HCT116 (cell line): ENCODE data around the gene ZNF248. TPM values are rescaled to one million over a fixed set of nuclear protein-coding genes. Genes with fewer than 3 reads are reported as not detected.

ENCODE experiments used
- ATAC-seq: fragments of 200-7000 bp; cut with Tn5 transposase; 2 replicates; pipeline ENCODE4 v1.9.1; 2020; ENCODE audit warnings: mild to moderate bottlenecking, moderate library complexity
- BruUV-seq: library from RNA; stranded (reverse); fragments of 400-500 nt; replicated peaks from 2 replicates; lab custom pipeline; 2021; lab: Mats Ljungman, UMichigan
- CTCF ChIA-PET: fragments of 300-600 bp; sonication (Branson Sonifier 250); formaldehyde crosslinking; loops from one replicate; lab custom pipeline; 2021; ENCODE audit warnings: antibody characterized with exemption; lab: Charles Lee
- POLR2A ChIA-PET: fragments of 300-600, 350-600 bp; sonication (Branson Sonifier 250); formaldehyde crosslinking; loops from one replicate; lab custom pipeline; 2021; ENCODE audit warnings: antibody characterized with exemption; lab: Charles Lee
- RAD21 ChIA-PET, 2 experiments: fragments of 300-600 bp; sonication (Branson Sonifier 250); formaldehyde crosslinking; loops; one replicate each; lab custom pipeline; 2023; ENCODE audit warnings: low total read pairs in 2 of 2; ENCODE audit not compliant: uncharacterized antibody in 2 of 2, unreplicated experiment in 2 of 2, low non-redundant PET in 1 of 2; lab: Charles Lee
- DNase-seq: peaks from one replicate; pipeline ENCODE4 v3.0.0-alpha.2; 2010; ENCODE audit warnings: low read depth, low spot score
- H2AFZ ChIP-seq: fragments of 200-600 bp; shearing (Covaris generic), sonication (generic); 2 replicates; pipeline ENCODE4 v1.6.1; 2017; ENCODE audit warnings: low read depth, mixed run types, mixed read lengths, antibody characterized with exemption, low read length; ENCODE audit not compliant: poor library complexity, severe bottlenecking
- H3K27ac ChIP-seq: 2 replicates; pipeline ENCODE4 v1.5.1; 2012; ENCODE audit warnings: low read depth, low read length
- H3K27me3 ChIP-seq: fragments of 200-600 bp; sonication (generic); 2 replicates; pipeline ENCODE4 v1.6.1; 2016; ENCODE audit warnings: mixed run types, low read length, mixed read lengths; ENCODE audit not compliant: insufficient read depth
- H3K36me3 ChIP-seq, 2 experiments: fragments of 200-500 bp in 1 of 2; fragments of 200-600 bp in 1 of 2; sonication (Bioruptor generic) in 1 of 2; sonication (generic) in 1 of 2; 2 replicates each; pipeline versions ENCODE4 v1.5.1 to v1.6.1; 2014 to 2016; ENCODE audit warnings: low read length in 2 of 2, inconsistent platforms in 1 of 2, mixed read lengths in 1 of 2, mixed run types in 1 of 2; ENCODE audit not compliant: insufficient read depth in 2 of 2, control insufficient read depth in 1 of 2
- H3K4me1 ChIP-seq, 2 experiments: fragments of 200-600 bp in 1 of 2; sonication (generic) in 1 of 2; 2 replicates each; pipeline versions ENCODE4 v1.5.1 to v1.6.1; 2012 to 2017; ENCODE audit warnings: low read length in 2 of 2, inconsistent platforms in 1 of 2, mild to moderate bottlenecking in 1 of 2, mixed read lengths in 1 of 2, mixed run types in 1 of 2, moderate library complexity in 1 of 2; ENCODE audit not compliant: insufficient read depth in 2 of 2, control insufficient read depth in 1 of 2
- H3K4me2 ChIP-seq: fragments of 200-600 bp; sonication (generic); 2 replicates; pipeline ENCODE4 v1.6.1; 2017; ENCODE audit warnings: mixed run types, low read length, mixed read lengths
- H3K4me3 ChIP-seq, 2 experiments: fragments of 200-600 bp in 1 of 2; sonication (generic) in 1 of 2; replicated peaks in 1 of 2; 2 replicates each; pipeline ENCODE4 v1.5.1; 2011 to 2016; ENCODE audit warnings: low read length in 2 of 2, control low read depth in 1 of 2, low read depth in 1 of 2, mild to moderate bottlenecking in 1 of 2, mixed read lengths in 1 of 2, mixed run types in 1 of 2
- H3K79me2 ChIP-seq: fragments of 200-600 bp; sonication (generic); 2 replicates; pipeline ENCODE4 v1.6.1; 2017; ENCODE audit warnings: mild to moderate bottlenecking, mixed run types, low read length, moderate library complexity, mixed read lengths; ENCODE audit not compliant: insufficient read depth
- H3K9ac ChIP-seq: fragments of 200-600 bp; sonication (generic); 2 replicates; pipeline ENCODE4 v1.6.1; 2016; ENCODE audit warnings: low read length, mixed read lengths
- H3K9me2 ChIP-seq: fragments of 200-600 bp; sonication (generic), shearing (Covaris generic); 2 replicates; pipeline ENCODE4 v1.6.1; 2017; ENCODE audit warnings: mixed run types, mild to moderate bottlenecking, moderate library complexity; ENCODE audit not compliant: insufficient read depth
- H3K9me3 ChIP-seq, 2 experiments: fragments of 200-500 bp in 1 of 2; fragments of 200-600 bp in 1 of 2; sonication (Bioruptor generic) in 1 of 2; sonication (generic) in 1 of 2; 2 replicates each; pipeline ENCODE4 v1.6.1; 2014 to 2017; ENCODE audit warnings: low read length in 2 of 2, mixed read lengths in 2 of 2, inconsistent platforms in 1 of 2, low read depth in 1 of 2, mild to moderate bottlenecking in 1 of 2, mixed run types in 1 of 2, moderate library complexity in 1 of 2; ENCODE audit not compliant: control insufficient read depth in 1 of 2, insufficient read depth in 1 of 2
- H4K20me1 ChIP-seq: fragments of 200-600 bp; sonication (generic), shearing (Covaris generic); 2 replicates; pipeline ENCODE4 v1.6.1; 2017; ENCODE audit warnings: mixed run types, mild to moderate bottlenecking, moderate library complexity; ENCODE audit not compliant: insufficient read depth
- ATF3 ChIP-seq: IDR thresholded peaks from 2 replicates; pipeline ENCODE4 v1.6.1; 2012
- CBX3 ChIP-seq: IDR thresholded peaks from 2 replicates; pipeline ENCODE4 v1.6.1; 2012; ENCODE audit warnings: low read depth
- CEBPB ChIP-seq: IDR thresholded peaks from 2 replicates; pipeline ENCODE4 v1.6.1; 2012; ENCODE audit warnings: low read depth
- CTCF ChIP-seq, 3 experiments: fragments of 200-600 bp in 1 of 3; sonication (generic) in 1 of 3; IDR thresholded peaks in 2 of 3; conservative IDR thresholded peaks in 1 of 3; 2 replicates each; pipeline ENCODE4 v1.5.1; 2012 to 2017; ENCODE audit warnings: low read depth in 2 of 3, low read length in 2 of 3, antibody characterized with exemption in 1 of 3, borderline replicate concordance in 1 of 3, control low read depth in 1 of 3, mild to moderate bottlenecking in 1 of 3, mixed read lengths in 1 of 3, mixed run types in 1 of 3, moderate library complexity in 1 of 3; ENCODE audit not compliant: insufficient read depth in 1 of 3
- EGR1 ChIP-seq: IDR thresholded peaks from 2 replicates; pipeline ENCODE4 v1.6.1; 2012; ENCODE audit warnings: low read depth
- ELF1 ChIP-seq: IDR thresholded peaks from 2 replicates; pipeline ENCODE4 v1.6.1; 2012; ENCODE audit warnings: low read depth, borderline replicate concordance
- EZH2 ChIP-seq: fragments of 200-600 bp; sonication (generic); IDR thresholded peaks from 2 replicates; pipeline ENCODE4 v1.6.1; 2017; ENCODE audit warnings: antibody characterized with exemption, mixed run types
- EZH2phosphoT487 ChIP-seq: fragments of 200-600 bp; IDR thresholded peaks from 2 replicates; pipeline ENCODE4 v1.6.1; 2018; ENCODE audit warnings: antibody characterized with exemption, borderline replicate concordance
- FOSL1 ChIP-seq: IDR thresholded peaks from 2 replicates; pipeline ENCODE4 v1.6.1; 2012; ENCODE audit warnings: low read depth
- POLR2A ChIP-seq: IDR thresholded peaks from 2 replicates; pipeline ENCODE4 v1.7.0; 2011; ENCODE audit warnings: borderline replicate concordance; ENCODE audit not compliant: insufficient read depth, insufficient read length; ENCODE audit errors: extremely low read depth
- POLR2AphosphoS5 ChIP-seq: IDR thresholded peaks from 2 replicates; pipeline ENCODE4 v1.6.1; 2011; ENCODE audit warnings: mild to moderate bottlenecking, low read depth, low read length, moderate library complexity
- SIN3A ChIP-seq: IDR thresholded peaks from 2 replicates; pipeline ENCODE4 v1.6.1; 2012; ENCODE audit warnings: low read depth
- SP1 ChIP-seq: IDR thresholded peaks from 2 replicates; pipeline ENCODE4 v1.6.1; 2012; ENCODE audit warnings: low read depth
- SRF ChIP-seq: IDR thresholded peaks from 2 replicates; pipeline ENCODE4 v1.6.1; 2012; ENCODE audit warnings: low read depth
- TCF7L2 ChIP-seq: IDR thresholded peaks from 2 replicates; pipeline ENCODE4 v1.7.0; 2011; ENCODE audit warnings: borderline replicate concordance, inconsistent platforms; ENCODE audit not compliant: insufficient read depth, insufficient read length; ENCODE audit errors: extremely low read depth
- YY1 ChIP-seq: IDR thresholded peaks from 2 replicates; pipeline ENCODE4 v1.6.1; 2011; ENCODE audit warnings: low read length, low read depth, moderate library complexity, mild to moderate bottlenecking; ENCODE audit not compliant: insufficient replicate concordance; ENCODE audit errors: extremely low read depth
- intact Hi-C: fragments of 100-400 bp; cut with micrococcal nuclease; formaldehyde crosslinking; loops from 2 replicates; pipeline ENCODE4 v1.10.0; 2022
- total RNA-seq: library from RNA; stranded (reverse); gene quantifications from one replicate; pipeline ENCODE4 v1.2.1, GENCODE V29; 2021; ENCODE audit not compliant: unreplicated experiment
- TF ChIP-seq, protein P1 (sequence below): IDR thresholded peaks from 2 replicates; pipeline ENCODE4 v1.6.1; 2011; ENCODE audit warnings: mild to moderate bottlenecking, low read length, moderate library complexity; ENCODE audit not compliant: insufficient replicate concordance; ENCODE audit errors: extremely low read depth

The ZNF248 gene
- total RNA-seq, 1 experiment from 2014 or later = 6.2 TPM

- peaks cover 3 to 17% of the 10 kb centered on the region in 2 experiments; a peak in 2 of 4 replicates for H3K4me1 ChIP-seq
- no peak for TF ChIP-seq YY1
- peak overlapping the region; percentile 33 for H2AFZ ChIP-seq
- H4K20me1 ChIP-seq = no peaks in the 10 kb centered on the region
- H3K9ac ChIP-seq = peak overlapping the region; percentile 81
- ChIA-PET RAD21 (no interaction called here), CTCF (no interaction called here), POLR2A (no interaction called here)
- H3K4me3 ChIP-seq = peak overlapping the region; percentile 85 to 91
- H3K36me3 ChIP-seq = no peaks in the 10 kb centered on the region
- H3K27ac ChIP-seq = peak overlapping the region; percentile 98
- H3K9me2 ChIP-seq = no peaks in the 10 kb centered on the region
- H3K9me3 ChIP-seq = no peaks in the 10 kb centered on the region
- BruUV-seq = no TSS peak
- peak; percentile 3 for ATAC-seq
- peak overlapping the region; percentile 93 for H3K4me2 ChIP-seq
- H3K27me3 ChIP-seq = no peaks in the 10 kb centered on the region
- H3K79me2 ChIP-seq = no peaks in the 10 kb centered on the region; the same call in 1 of the 2 replicates
- no peak for DNase-seq
- intact Hi-C loops = loop anchor here (10.0 kb wide), 1 partner anchor 158 kb away; the partner anchor contains the start of gene ZNF33A
Observed at GRCh38 chr10:37856881-37857286, 526 bp downstream of the ZNF248 start.

DNA sequence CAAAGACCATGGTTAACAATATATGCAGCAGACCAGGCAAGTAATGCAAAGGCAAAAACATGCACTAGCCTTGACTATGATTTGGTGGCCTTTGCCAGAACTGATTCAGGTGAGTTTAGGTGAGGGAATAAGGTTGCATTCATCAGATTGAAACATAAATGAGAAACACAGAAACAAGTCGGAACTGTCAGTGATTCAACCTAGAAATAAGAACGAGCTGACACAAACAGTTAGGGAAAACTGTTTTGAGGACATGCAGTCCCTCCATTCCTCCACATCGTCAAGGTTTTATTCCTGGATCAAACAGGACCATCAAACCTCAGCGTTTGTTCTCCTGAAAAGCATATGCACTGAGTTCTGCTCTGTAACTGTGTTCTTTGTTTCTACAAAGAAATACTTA is 1.8 kb downstream of the ZNF248 start:
- TF ChIP-seq CTCF (IDR thresholded peaks at IDR 0.05 in 2 of 3, conservative IDR thresholded peaks at IDR 0.05 in 1 of 3; ENCODE audit: borderline replicate concordance in 1 of 3, insufficient read depth in 1 of 3, low read depth in 2 of 3, low read length in 2 of 3) = no peak
- no peak for TF ChIP-seq EZH2
- no peak for TF ChIP-seq CBX3
- no peak for TF ChIP-seq TCF7L2
- no peak for TF ChIP-seq SRF
- TF ChIP-seq CEBPB = no peak
- TF ChIP-seq SP1 = no peak
- TF ChIP-seq, protein P1, sequence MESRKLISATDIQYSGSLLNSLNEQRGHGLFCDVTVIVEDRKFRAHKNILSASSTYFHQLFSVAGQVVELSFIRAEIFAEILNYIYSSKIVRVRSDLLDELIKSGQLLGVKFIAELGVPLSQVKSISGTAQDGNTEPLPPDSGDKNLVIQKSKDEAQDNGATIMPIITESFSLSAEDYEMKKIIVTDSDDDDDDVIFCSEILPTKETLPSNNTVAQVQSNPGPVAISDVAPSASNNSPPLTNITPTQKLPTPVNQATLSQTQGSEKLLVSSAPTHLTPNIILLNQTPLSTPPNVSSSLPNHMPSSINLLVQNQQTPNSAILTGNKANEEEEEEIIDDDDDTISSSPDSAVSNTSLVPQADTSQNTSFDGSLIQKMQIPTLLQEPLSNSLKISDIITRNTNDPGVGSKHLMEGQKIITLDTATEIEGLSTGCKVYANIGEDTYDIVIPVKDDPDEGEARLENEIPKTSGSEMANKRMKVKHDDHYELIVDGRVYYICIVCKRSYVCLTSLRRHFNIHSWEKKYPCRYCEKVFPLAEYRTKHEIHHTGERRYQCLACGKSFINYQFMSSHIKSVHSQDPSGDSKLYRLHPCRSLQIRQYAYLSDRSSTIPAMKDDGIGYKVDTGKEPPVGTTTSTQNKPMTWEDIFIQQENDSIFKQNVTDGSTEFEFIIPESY = no peak
- TF ChIP-seq FOSL1 = no peak
- no peak for TF ChIP-seq ELF1
- TF ChIP-seq EGR1 = no peak
- TF ChIP-seq ATF3 = no peak
- TF ChIP-seq SIN3A = no peak
- no peak for TF ChIP-seq POLR2A
- TF ChIP-seq EZH2phosphoT487 = no peak
- TF ChIP-seq POLR2AphosphoS5 = no peak
- H3K27ac ChIP-seq = no peak overlapping the region
- H4K20me1 ChIP-seq = no peaks in the 10 kb centered on the region
- peaks cover 3 to 14% of the 10 kb centered on the region in 2 experiments; a peak in 2 of 4 replicates for H3K4me1 ChIP-seq
- POLR2A ChIA-PET = no interaction called here
- H3K4me3 ChIP-seq = no peak overlapping the region
- no peaks in the 10 kb centered on the region for H3K9me3 ChIP-seq
- RAD21 ChIA-PET = no interaction called here
- ATAC-seq (no peak), DNase-seq (no peak)
- no peak overlapping the region for H2AFZ ChIP-seq
- no peaks in the 10 kb centered on the region for H3K27me3 ChIP-seq
- no peak overlapping the region for H3K4me2 ChIP-seq
- no TSS peak for BruUV-seq
- H3K79me2 ChIP-seq = no peaks in the 10 kb centered on the region; the same call in 1 of the 2 replicates
- no peaks in the 10 kb centered on the region for H3K36me3 ChIP-seq
- no peaks in the 10 kb centered on the region for H3K9me2 ChIP-seq
- H3K9ac ChIP-seq = no peak overlapping the region
- intact Hi-C loops = loop anchor here (10.0 kb wide), 1 partner anchor 159 kb away; the partner anchor contains the start of gene ZNF33A
- CTCF ChIA-PET = no interaction called here
